Activated CD4-positive, CD25-positive, alpha-beta regulatory T cell treated with anti-CD3 and anti-CD28 coated beads, Interleukin-2, amount 50 U/mL, for 72 hours (primary cell): ENCODE data around the gene INPP4A.

ENCODE experiments used
- DNase-seq: peaks from one replicate; pipeline ENCODE4 v3.0.0; 2021

Gene INPP4A

DNA sequence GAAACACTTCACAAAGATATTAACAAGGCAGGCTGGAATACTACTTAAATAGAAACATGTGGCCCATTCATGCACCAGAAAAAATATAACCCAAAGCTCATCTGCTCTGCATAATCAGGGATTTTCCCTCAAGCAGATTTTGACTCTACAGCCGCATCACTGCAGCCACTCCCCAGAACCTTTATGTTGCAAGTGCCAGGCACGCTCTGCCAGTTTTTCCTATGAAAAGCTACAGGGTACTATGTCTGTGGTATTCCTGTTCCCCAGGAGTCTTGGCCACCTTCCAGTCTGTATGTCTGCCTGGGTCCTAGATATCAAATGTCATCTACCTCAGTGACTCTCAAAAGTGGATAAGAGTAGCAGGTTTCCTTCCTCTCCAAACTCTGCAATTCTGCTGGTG lies 159.9 kb downstream of the INPP4A start:
- no peak for DNase-seq

DNA sequence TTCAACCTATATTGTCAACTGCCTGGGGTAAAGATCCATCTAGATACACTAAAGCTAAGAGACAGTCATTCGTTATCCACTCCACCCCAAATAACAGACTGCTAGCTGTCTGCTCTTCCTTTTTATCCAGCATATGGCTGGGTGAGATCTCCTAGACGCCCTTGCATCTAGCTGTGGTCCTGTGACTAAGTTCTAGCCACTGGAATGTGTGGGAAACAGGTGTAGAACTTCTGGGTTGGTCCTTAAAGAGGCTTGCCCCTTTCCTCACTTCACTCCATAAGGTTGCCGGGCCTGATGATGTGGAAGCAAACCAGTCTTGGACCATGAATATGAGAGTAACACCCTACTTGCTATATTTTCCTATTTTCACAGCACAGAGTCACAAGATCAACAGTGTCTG lies 160.4 kb downstream of the INPP4A start:
- no peak for DNase-seq

GRCh38 chr2:98606431-98606830 lies 161.8 kb downstream of the INPP4A start:
- no peak for DNase-seq

DNA sequence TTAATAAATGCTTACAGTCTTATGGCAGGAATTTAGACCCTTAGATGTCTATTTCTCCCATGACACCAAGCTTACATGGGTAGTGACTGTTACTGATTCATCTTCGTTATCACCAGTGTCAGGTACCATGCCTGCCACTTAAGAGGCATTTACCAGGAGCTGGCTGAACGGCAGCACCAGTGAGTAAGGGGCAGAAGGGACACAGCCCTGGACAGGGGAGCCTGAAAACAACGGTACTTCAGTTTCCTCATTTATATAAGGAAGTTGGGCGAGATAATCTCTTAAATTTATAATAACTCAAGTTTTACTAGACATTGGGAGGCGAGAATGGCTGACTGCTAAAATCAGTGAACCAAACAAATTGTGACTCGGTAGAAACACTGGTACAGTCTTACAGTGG lies 162.4 kb downstream of the INPP4A start:
- DNase-seq: no peak

DNA sequence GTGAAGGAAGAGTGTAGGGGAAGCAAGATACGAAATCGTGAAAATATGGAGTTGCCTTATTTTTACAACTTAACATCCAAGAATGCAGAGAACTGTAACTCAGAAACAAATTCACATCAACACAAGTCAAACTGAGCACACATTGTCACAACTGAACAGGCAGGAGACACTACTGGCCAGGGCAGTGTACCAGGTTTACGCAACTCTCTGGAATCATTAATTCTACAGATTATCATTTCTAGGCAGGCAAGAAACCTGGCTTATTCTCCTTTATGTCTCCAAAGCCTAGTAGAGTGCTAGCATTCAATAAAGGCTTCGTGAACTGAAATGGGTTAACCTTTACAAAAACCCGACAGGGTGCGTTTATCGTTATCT lies 163.1 kb downstream of the INPP4A start:
- DNase-seq: no peak

GRCh38 chr2:98608116-98608961 lies 163.7 kb downstream of the INPP4A start, which contains the start of the genes COA5 and UNC50:
COA5 (minus strand) TSS chr2:98608512; CDS start chr2:98608405, 107 bp downstream.
UNC50 (plus strand) TSS chr2:98608589; CDS start chr2:98609760, 1,171 bp downstream.
- peak; percentile 94 for DNase-seq

- no peak for DNase-seq
Observed at GRCh38 chr2:98608962-98609604, 164.4 kb downstream of the INPP4A start.

GRCh38 chr2:98614024-98614739 lies 169.5 kb downstream of the INPP4A start:
- no peak for DNase-seq

DNA sequence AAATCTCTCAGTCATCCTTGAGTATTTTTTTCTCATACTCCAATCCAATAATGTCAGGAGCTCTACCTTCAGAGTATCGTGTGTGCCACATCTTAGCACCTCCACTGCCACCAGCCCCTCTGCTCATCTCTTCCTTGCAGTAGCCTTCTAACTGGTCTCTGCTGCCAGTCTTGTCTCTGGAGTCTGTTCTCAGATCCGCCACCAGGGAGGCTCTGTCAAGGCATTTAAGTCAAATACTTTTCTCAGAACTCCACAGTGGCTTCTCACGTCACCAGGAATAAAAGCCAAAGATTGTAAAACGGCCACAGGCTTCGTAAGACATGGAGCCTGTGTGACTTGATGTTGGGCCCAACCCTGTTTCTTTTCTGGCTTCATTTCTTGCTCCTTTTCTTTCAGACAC lies 170.8 kb downstream of the INPP4A start:
- DNase-seq: no peak

DNA sequence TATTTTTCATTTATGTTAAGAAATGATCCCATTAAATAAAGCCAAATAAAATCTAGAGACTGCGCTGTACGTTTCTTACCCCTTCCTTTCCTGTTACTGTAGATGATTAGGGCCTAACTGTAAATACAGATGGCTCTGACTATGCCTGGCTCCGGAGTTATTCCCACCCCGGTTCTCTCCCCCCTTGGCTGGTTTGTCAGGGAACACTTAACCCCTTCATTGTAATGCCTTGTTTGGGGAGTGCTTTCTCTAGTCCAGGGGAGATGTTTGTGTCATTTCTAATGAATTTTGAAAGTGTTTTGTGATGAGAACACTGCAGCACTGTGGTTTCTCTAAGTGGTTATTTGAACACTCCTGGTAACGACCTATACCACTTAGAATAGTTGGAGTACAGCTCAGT lies 172.5 kb downstream of the INPP4A start:
- DNase-seq: no peak

DNA sequence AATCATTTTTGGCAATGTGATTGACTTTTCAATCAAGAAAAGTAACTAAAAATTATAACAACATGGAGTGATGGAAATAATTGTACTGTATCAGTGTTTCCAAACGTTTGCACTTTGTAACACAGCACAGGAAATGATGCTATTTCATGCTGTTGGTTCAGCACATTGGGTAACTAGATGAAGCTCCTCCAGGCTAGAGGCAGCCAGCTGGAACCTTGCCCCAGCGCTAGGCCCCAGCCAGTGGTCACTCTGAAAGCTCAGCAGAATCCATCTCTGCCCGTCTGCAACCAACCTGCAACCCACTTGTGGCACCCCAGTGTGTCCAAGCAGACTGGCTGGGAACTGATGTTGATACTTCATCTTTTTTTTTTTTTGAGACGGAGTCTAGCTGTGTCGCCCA lies 179.0 kb downstream of the INPP4A start:
- DNase-seq: no peak

GRCh38 chr2:98632351-98632750 lies 187.7 kb downstream of the INPP4A start:
- no peak for DNase-seq

DNA sequence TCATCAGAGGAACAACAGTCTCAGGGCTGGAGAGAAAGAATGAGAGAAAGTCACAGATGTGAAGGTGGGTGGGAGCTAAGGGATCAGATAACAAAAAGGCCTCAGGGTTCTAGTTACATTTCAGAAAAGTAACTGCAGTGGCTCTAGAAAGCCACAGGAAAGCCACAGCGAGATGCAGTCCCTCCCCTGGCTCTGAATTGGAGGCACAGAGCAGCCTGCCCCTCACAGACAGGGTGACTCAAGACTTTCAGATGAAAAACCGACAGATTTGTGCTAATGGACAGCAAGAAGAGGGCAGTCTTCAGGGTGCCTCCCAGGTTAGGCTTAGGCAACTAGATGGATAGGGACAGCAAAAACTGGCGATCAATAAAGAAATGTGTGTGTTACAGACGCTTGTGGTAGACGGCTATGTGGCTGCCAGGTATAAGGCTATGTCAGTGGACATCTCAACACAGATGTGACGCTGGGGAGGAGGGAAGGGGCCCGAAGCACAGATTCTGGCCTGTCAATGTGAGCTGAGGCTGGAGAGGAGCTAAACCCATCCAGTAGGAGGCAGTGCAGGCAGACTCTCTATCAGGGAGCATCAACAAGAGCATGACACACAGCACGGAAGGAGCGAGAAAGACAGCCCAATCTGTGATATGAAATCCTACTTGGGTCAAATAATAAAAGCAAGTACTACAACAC lies 189.9 kb downstream of the INPP4A start:
- no peak for DNase-seq

DNA sequence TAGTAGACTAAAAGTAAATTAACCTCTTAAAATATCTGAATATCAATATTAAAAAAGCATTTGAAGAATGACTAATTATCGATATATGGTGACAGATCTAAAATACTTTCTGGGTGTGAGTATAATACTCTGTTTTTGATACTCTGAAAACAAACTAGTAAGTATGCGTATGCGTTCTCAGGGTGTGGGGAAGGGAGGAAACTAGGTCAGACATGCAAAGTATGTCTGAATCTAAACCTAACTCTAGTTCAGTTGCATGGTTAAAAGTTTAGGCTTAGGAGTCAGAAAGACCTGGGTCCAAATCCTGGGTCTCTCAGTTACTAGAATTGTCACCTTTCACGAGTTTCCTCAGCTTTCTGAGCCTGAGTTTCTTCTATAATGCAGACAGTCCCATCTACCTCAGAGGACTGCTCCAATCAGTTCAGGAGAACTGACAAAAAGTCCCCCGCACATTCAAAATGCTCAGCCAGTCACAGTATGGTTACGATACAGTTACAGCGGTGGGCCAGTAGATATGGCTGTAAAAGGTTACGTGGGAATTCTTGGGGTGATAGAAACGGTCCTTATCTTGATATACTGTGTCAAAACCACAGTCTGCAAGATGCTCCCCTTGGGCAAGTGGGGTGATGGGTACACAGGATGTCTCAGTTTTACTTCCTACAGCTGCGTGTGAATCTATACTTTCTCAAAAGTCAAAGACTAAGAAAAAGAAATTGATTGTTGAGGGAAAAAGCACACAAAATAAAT lies 192.9 kb downstream of the INPP4A start:
- no peak for DNase-seq

DNA sequence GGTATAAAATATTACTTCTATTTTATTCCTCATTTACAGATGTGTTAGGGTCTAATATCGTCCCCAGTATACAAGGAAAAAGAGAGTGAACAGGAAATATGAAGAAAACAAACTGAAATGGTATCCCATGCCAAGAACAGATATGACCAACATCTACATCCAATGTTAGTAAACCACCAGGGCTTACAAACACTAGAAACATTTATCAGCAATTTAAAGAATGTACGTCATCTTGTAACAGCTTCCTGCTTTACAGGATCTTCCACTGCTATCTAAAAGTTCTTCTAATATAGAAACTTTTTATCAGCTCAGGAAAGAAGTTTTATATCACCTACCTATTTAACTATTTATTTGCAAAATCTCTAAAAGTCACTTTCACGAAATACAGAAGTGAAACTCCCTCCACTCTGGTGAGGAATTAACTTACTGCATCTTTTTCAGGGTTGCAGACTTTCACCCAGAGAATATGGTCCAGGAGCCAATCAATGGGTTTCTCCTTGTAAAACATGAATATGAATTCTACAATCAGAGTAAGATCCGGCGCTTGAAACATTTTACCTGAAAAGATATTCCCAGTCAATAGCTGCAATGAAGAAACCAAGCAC lies 198.9 kb downstream of the INPP4A start:
- no peak for DNase-seq
